Measurements from ENCODE around the gene SMOC1. TPM values are rescaled to one million over a fixed set of nuclear protein-coding genes. Genes with fewer than 3 reads are reported as not detected.

SMOC1 gene
- total RNA-seq, 1 experiment from 2014 or later, result 22.9 TPM

- ChIA-PET CTCF (interaction anchor here (0.6 to 1.8 kb wide), 4 partner anchors 10 to 105 kb away, joined by 3 to 6 read pairs (median 4); no protein-coding TSS in a partner anchor), POLR2A (interaction anchor here (0.7 to 4.8 kb wide), 4 partner anchors 11 to 194 kb away, joined by 3 to 37 read pairs (median 5); no protein-coding TSS in a partner anchor)
- DNase-seq (ENCODE audit: unreplicated experiment), result peak; percentile 88
- TF ChIP-seq CTCF (IDR thresholded peaks at IDR 0.05; ENCODE audit: unreplicated experiment), result no peak
- Mint-ChIP-seq H3K27ac (ENCODE audit: low read depth, unreplicated experiment) (peak overlapping the region; percentile 57), H3K36me3 (ENCODE audit: insufficient read depth, unreplicated experiment) (peaks cover 6% of the 10 kb centered on the region), H3K4me1 (ENCODE audit: insufficient read depth, unreplicated experiment) (peaks cover 47% of the 10 kb centered on the region), H3K4me3 (ENCODE audit: unreplicated experiment) (no peak overlapping the region), H3K27me3 (ENCODE audit: insufficient read depth, unreplicated experiment) (no peaks in the 10 kb centered on the region), H3K9me3 (ENCODE audit: unreplicated experiment) (no peaks in the 10 kb centered on the region)
- no TSS peak for BruUV-seq (replicated peaks)
- intact Hi-C loops (cut with micrococcal nuclease), result no loop called here
These were observed 117.0 kb downstream of the SMOC1 start for GRCh38 chr14:69996216-69996615.

GRCh38 chr14:69997849-69998248, 118.6 kb downstream of the SMOC1 start:
- no peak for TF ChIP-seq CTCF (IDR thresholded peaks at IDR 0.05; ENCODE audit: unreplicated experiment)
- Mint-ChIP-seq H3K4me3 (ENCODE audit: unreplicated experiment) (no peak overlapping the region), H3K27me3 (ENCODE audit: insufficient read depth, unreplicated experiment) (no peaks in the 10 kb centered on the region), H3K36me3 (ENCODE audit: insufficient read depth, unreplicated experiment) (peaks cover 6% of the 10 kb centered on the region), H3K27ac (ENCODE audit: low read depth, unreplicated experiment) (peak overlapping the region; percentile 95), H3K9me3 (ENCODE audit: unreplicated experiment) (no peaks in the 10 kb centered on the region), H3K4me1 (ENCODE audit: insufficient read depth, unreplicated experiment) (peaks cover 47% of the 10 kb centered on the region)
- POLR2A ChIA-PET, result interaction anchor here (0.6 to 4.8 kb wide), 9 partner anchors 12 to 219 kb away, joined by 3 to 66 read pairs (median 4); partner anchors contain the start of gene SMOC1
- CTCF ChIA-PET, result interaction anchor here (0.9 to 1.8 kb wide), 3 partner anchors 12 to 30 kb away, joined by 3 to 6 read pairs (median 4); no protein-coding TSS in a partner anchor
- intact Hi-C loops (cut with micrococcal nuclease), result no loop called here
- peak; percentile 98 for DNase-seq (ENCODE audit: unreplicated experiment)
- BruUV-seq (replicated peaks), result no TSS peak

- H3K4me3 Mint-ChIP-seq (ENCODE audit: unreplicated experiment), result peak overlapping the region; percentile 50
- H3K27ac Mint-ChIP-seq (ENCODE audit: low read depth, unreplicated experiment), result peak overlapping the region; percentile 95
- no peaks in the 10 kb centered on the region for H3K27me3 Mint-ChIP-seq (ENCODE audit: insufficient read depth, unreplicated experiment)
- CTCF ChIA-PET, result interaction anchor here (0.6 to 1.1 kb wide), 3 partner anchors 12 to 181 kb away, joined by 3 read pairs; no protein-coding TSS in a partner anchor
- intact Hi-C loops (cut with micrococcal nuclease), result loop anchor here (1.0 kb wide), 3 partner anchors 14 to 120 kb away; partner anchors contain the start of gene SMOC1
- peak; percentile 100 for DNase-seq (ENCODE audit: unreplicated experiment)
- POLR2A ChIA-PET, result interaction anchor here (0.6 to 4.8 kb wide), 15 partner anchors 8 to 575 kb away, joined by 3 to 66 read pairs (median 3); partner anchors contain the start of genes SMOC1 and SRSF5
- peaks cover 47% of the 10 kb centered on the region for H3K4me1 Mint-ChIP-seq (ENCODE audit: insufficient read depth, unreplicated experiment)
- no TSS peak for BruUV-seq (replicated peaks)
- H3K36me3 Mint-ChIP-seq (ENCODE audit: insufficient read depth, unreplicated experiment), result peaks cover 6% of the 10 kb centered on the region
- no peaks in the 10 kb centered on the region for H3K9me3 Mint-ChIP-seq (ENCODE audit: unreplicated experiment)
- no peak for TF ChIP-seq CTCF (IDR thresholded peaks at IDR 0.05; ENCODE audit: unreplicated experiment)
These were observed 120.1 kb downstream of the SMOC1 start for GRCh38 chr14:69999261-69999674.

GRCh38 chr14:70000601-70001000, 121.4 kb downstream of the SMOC1 start:
- no peak for TF ChIP-seq CTCF (IDR thresholded peaks at IDR 0.05; ENCODE audit: unreplicated experiment)
- CTCF ChIA-PET, result interaction anchor here (0.7 to 1.0 kb wide), 2 partner anchors 28 to 41 kb away, joined by 3 read pairs; no protein-coding TSS in a partner anchor
- DNase-seq (ENCODE audit: unreplicated experiment), result no peak
- H3K36me3 Mint-ChIP-seq (ENCODE audit: insufficient read depth, unreplicated experiment), result peaks cover 6% of the 10 kb centered on the region
- peak overlapping the region; percentile 95 for H3K27ac Mint-ChIP-seq (ENCODE audit: low read depth, unreplicated experiment)
- H3K4me3 Mint-ChIP-seq (ENCODE audit: unreplicated experiment), result no peak overlapping the region
- intact Hi-C loops (cut with micrococcal nuclease), result no loop called here
- no peaks in the 10 kb centered on the region for H3K9me3 Mint-ChIP-seq (ENCODE audit: unreplicated experiment)
- no peaks in the 10 kb centered on the region for H3K27me3 Mint-ChIP-seq (ENCODE audit: insufficient read depth, unreplicated experiment)
- POLR2A ChIA-PET, result interaction anchor here (0.7 to 4.8 kb wide), 5 partner anchors 10 to 596 kb away, joined by 3 to 66 read pairs (median 5); no protein-coding TSS in a partner anchor
- no TSS peak for BruUV-seq (replicated peaks)
- peaks cover 47% of the 10 kb centered on the region for H3K4me1 Mint-ChIP-seq (ENCODE audit: insufficient read depth, unreplicated experiment)
